ENCODE results near the gene PRKCZ. TPM values are rescaled to one million over a fixed set of nuclear protein-coding genes. Genes with fewer than 3 reads are reported as not detected.

The PRKCZ gene
- total RNA-seq, 3 donors from 2014 or later (not counting 1 experiment from before 2014, with no cell fraction given): 25.1 to 37.1 (median 30.5) TPM

DNA sequence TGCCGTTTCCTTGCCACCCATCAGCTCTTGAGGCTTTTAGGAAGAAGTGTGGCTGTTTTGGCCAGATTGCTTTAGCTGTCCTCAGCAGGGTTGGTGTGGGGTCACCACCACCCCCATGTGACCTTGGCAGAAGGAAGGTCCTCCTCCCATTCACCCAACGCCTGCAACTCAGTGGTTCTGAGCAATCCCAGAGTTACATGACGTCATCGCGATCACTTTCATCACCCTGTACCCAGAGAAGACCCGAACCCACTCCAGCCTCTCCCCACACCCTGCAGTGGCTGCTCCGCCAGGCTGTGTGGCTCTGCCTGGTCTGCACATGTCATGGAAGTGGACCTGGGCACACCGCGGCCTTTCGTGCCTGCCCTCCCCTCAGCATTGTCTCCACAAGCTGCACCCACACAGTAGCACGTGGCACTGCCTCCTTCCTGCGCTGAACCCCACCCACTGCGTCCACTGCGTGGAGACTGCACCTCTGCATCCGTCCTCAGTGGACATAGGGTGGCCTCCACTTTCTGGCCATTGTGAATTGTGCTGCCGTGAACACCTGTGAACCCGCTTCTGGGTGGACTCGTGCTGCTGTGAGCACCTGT, 127.8 kb downstream of the PRKCZ start:
- no peak overlapping the region for H3K4me3 Mint-ChIP-seq
- H3K27me3 ChIP-seq (ENCODE audit: control insufficient read depth, insufficient read depth, low read length): no peaks in the 10 kb centered on the region
- TF ChIP-seq, protein P1, sequence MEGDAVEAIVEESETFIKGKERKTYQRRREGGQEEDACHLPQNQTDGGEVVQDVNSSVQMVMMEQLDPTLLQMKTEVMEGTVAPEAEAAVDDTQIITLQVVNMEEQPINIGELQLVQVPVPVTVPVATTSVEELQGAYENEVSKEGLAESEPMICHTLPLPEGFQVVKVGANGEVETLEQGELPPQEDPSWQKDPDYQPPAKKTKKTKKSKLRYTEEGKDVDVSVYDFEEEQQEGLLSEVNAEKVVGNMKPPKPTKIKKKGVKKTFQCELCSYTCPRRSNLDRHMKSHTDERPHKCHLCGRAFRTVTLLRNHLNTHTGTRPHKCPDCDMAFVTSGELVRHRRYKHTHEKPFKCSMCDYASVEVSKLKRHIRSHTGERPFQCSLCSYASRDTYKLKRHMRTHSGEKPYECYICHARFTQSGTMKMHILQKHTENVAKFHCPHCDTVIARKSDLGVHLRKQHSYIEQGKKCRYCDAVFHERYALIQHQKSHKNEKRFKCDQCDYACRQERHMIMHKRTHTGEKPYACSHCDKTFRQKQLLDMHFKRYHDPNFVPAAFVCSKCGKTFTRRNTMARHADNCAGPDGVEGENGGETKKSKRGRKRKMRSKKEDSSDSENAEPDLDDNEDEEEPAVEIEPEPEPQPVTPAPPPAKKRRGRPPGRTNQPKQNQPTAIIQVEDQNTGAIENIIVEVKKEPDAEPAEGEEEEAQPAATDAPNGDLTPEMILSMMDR (IDR thresholded peaks at IDR 0.05): no peak
- peaks cover 0 to 3% of the 10 kb centered on the region in 2 donors for H3K4me1 Mint-ChIP-seq
- WGBS (ENCODE audit: insufficient coverage): 92% methylated on average over 18 of the region's 18 CpGs
- H3K9me3 Mint-ChIP-seq: no peaks in the 10 kb centered on the region
- no peaks in the 10 kb centered on the region for H3K27me3 Mint-ChIP-seq (ENCODE audit: low read depth in 2 of 2)
- no peak overlapping the region for H3K27ac ChIP-seq (ENCODE audit: low read length)
- intact Hi-C loops (cut with micrococcal nuclease): no loop called here
- no peak overlapping the region for H3K27ac Mint-ChIP-seq
- H3K4me1 ChIP-seq (ENCODE audit: control insufficient read depth, insufficient read depth, low read length): peaks cover 7% of the 10 kb centered on the region
- H3K36me3 ChIP-seq (ENCODE audit: control insufficient read depth, insufficient read depth, low read length): peaks cover 4% of the 10 kb centered on the region
- ATAC-seq (no peak), DNase-seq (no peak)
- H3K4me3 ChIP-seq (ENCODE audit: low read length): no peak overlapping the region
- H3K9me3 ChIP-seq (ENCODE audit: control insufficient read depth, insufficient read depth, low read length): no peaks in the 10 kb centered on the region
- H3K36me3 Mint-ChIP-seq: no peaks in the 10 kb centered on the region

DNA sequence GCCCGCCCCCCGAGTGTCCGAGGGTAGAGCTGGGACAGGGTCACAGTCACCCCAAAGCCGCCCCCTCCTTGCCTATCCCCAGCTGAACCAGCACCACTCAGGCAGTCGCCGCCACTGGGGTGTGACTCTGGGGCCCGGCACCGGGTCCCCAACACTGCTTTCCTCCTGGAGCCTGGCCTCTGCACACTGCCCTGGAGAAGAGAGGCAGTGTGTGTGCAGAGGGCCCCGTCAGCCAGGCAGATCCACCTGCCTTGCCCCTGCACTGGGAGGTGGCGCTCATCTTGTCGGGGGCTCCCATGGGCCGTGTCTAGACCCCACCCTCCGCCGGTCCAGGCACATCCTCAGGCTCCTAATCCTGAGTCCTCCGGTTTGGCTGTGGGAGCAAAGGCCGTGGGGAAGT, 128.7 kb downstream of the PRKCZ start:
- H3K27me3 Mint-ChIP-seq (ENCODE audit: low read depth in 2 of 2): no peaks in the 10 kb centered on the region
- peaks cover 0 to 3% of the 10 kb centered on the region in 2 donors for H3K4me1 Mint-ChIP-seq

DNA sequence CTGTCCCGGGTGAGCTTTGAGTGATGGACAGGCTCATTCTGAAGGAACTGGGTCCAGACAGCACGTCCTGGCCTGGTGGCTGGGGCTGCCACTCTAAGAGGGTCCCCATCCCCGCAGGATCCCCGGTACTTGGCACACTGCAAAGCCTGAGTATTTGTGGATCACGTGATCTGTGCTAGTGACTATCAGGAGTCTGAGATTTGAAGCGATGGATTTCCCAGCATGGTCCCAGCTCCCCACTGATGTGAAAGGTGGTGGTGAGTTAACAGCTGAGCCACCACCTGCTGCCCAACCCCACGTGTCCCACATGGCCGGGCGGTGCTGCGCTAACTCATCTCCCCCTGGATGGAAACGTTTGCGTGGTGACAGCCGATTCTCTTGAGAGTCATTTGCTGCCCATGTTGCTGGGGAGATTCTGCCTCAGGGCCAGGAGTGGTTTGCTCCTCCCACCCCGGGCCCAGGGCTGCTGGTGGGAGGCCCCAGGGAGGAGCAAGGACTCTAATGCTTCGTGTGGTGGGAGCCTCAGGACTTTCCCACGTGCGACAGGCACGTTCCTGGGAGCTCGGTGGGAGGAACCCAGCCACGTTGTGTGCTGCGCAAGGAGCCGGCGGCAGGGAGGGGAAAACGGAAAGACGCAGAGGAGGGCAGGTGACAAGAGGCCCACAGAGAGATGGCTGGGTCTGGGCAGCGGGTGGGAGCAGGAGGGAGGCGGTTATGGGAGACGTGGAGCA, 129.2 kb downstream of the PRKCZ start:
- intact Hi-C loops (cut with micrococcal nuclease): no loop called here
- ATAC-seq (no peak), DNase-seq (no peak)
- Mint-ChIP-seq H3K27ac (no peak overlapping the region), H3K27me3 (ENCODE audit: low read depth in 2 of 2) (no peaks in the 10 kb centered on the region), H3K4me3 (no peak overlapping the region), H3K36me3 (no peaks in the 10 kb centered on the region), H3K4me1 (peaks cover 0 to 3% of the 10 kb centered on the region in 2 donors), H3K9me3 (no peaks in the 10 kb centered on the region)
- no peaks in the 10 kb centered on the region for H3K27me3 ChIP-seq (ENCODE audit: control insufficient read depth, insufficient read depth, low read length)
- WGBS (ENCODE audit: insufficient coverage): 87% methylated on average over 28 of the region's 28 CpGs
- H3K4me3 ChIP-seq (ENCODE audit: low read length): no peak overlapping the region
- no peak overlapping the region for H3K27ac ChIP-seq (ENCODE audit: low read length)
- TF ChIP-seq, protein P1 (IDR thresholded peaks at IDR 0.05): no peak
- H3K9me3 ChIP-seq (ENCODE audit: control insufficient read depth, insufficient read depth, low read length): no peaks in the 10 kb centered on the region
- H3K36me3 ChIP-seq (ENCODE audit: control insufficient read depth, insufficient read depth, low read length): peaks cover 4% of the 10 kb centered on the region
- peaks cover 1% of the 10 kb centered on the region for H3K4me1 ChIP-seq (ENCODE audit: control insufficient read depth, insufficient read depth, low read length)

More for the DNA sequence above, 128.7 kb downstream of the PRKCZ start:
- no peaks in the 10 kb centered on the region for H3K9me3 ChIP-seq (ENCODE audit: control insufficient read depth, insufficient read depth, low read length)
- H3K4me3 ChIP-seq (ENCODE audit: low read length): no peak overlapping the region
- Mint-ChIP-seq H3K36me3 (no peaks in the 10 kb centered on the region), H3K4me3 (no peak overlapping the region), H3K27ac (no peak overlapping the region), H3K9me3 (no peaks in the 10 kb centered on the region)
- H3K27me3 ChIP-seq (ENCODE audit: control insufficient read depth, insufficient read depth, low read length): no peaks in the 10 kb centered on the region
- H3K36me3 ChIP-seq (ENCODE audit: control insufficient read depth, insufficient read depth, low read length): peaks cover 4% of the 10 kb centered on the region
- ATAC-seq (no peak), DNase-seq (no peak)
- intact Hi-C loops (cut with micrococcal nuclease): no loop called here
- WGBS (ENCODE audit: insufficient coverage): 94% methylated on average over 16 of the region's 16 CpGs
- H3K4me1 ChIP-seq (ENCODE audit: control insufficient read depth, insufficient read depth, low read length): peaks cover 7% of the 10 kb centered on the region
- H3K27ac ChIP-seq (ENCODE audit: low read length): no peak overlapping the region
- TF ChIP-seq, protein P1 (IDR thresholded peaks at IDR 0.05): no peak
